H9 (cell line): ENCODE data around the gene RPL27A. TPM values are rescaled to one million over a fixed set of nuclear protein-coding genes. Genes with fewer than 3 reads are reported as not detected.

ENCODE experiments used
- DNase-seq: peaks from one replicate; pipeline ENCODE4 v3.0.0-alpha.2; 2017
- H2AFZ ChIP-seq: one replicate; pipeline ENCODE4 v1.6.1; 2013; ENCODE audit warnings: mild to moderate bottlenecking, low read length, control low read depth, moderate library complexity
- H2AK5ac ChIP-seq: 2 replicates; pipeline ENCODE4 v1.6.1; 2013; ENCODE audit warnings: low read length, control low read depth, mixed read lengths; ENCODE audit not compliant: insufficient read length
- H2BK120ac ChIP-seq: one replicate; pipeline ENCODE4 v1.6.1; 2013; ENCODE audit warnings: low read depth, mild to moderate bottlenecking, low read length, control low read depth, inconsistent platforms; ENCODE audit not compliant: poor library complexity, severe bottlenecking
- H2BK12ac ChIP-seq: 2 replicates; pipeline ENCODE4 v1.6.1; 2013; ENCODE audit warnings: low read length, control low read depth, mixed read lengths, low read depth; ENCODE audit not compliant: insufficient read length
- H2BK15ac ChIP-seq: 2 replicates; pipeline ENCODE4 v1.6.1; 2013; ENCODE audit warnings: low read depth, low read length, control low read depth
- H2BK20ac ChIP-seq: one replicate; pipeline ENCODE4 v1.6.1; 2013; ENCODE audit warnings: low read depth, mild to moderate bottlenecking, low read length, control low read depth, inconsistent platforms; ENCODE audit not compliant: poor library complexity, severe bottlenecking
- H2BK5ac ChIP-seq: 2 replicates; pipeline ENCODE4 v1.6.1; 2013; ENCODE audit warnings: low read length, control low read depth, mixed read lengths; ENCODE audit not compliant: insufficient read length
- H3K14ac ChIP-seq: 2 replicates; pipeline ENCODE4 v1.6.1; 2013; ENCODE audit warnings: low read length, control low read depth; ENCODE audit not compliant: insufficient read depth
- H3K18ac ChIP-seq: 2 replicates; pipeline ENCODE4 v1.6.1; 2013; ENCODE audit warnings: low read depth, mild to moderate bottlenecking, mixed read lengths, low read length, control low read depth; ENCODE audit not compliant: insufficient read length
- H3K23ac ChIP-seq: 2 replicates; pipeline ENCODE4 v1.6.1; 2013; ENCODE audit warnings: low read length, control low read depth, mixed read lengths, low read depth; ENCODE audit not compliant: insufficient read length
- H3K23me2 ChIP-seq: 2 replicates; pipeline ENCODE4 v1.6.1; 2013; ENCODE audit warnings: low read depth, mild to moderate bottlenecking, mixed read lengths, low read length, control low read depth; ENCODE audit not compliant: insufficient read length, poor library complexity, severe bottlenecking
- H3K27ac ChIP-seq: 2 replicates; pipeline ENCODE4 v1.5.1; 2013; ENCODE audit warnings: low read length, control low read depth, mixed read lengths, low read depth; ENCODE audit not compliant: insufficient read length
- H3K27me3 ChIP-seq: 2 replicates; pipeline ENCODE4 v1.6.1; 2013; ENCODE audit warnings: low read length, control low read depth, inconsistent platforms; ENCODE audit not compliant: insufficient read depth
- H3K4ac ChIP-seq: 2 replicates; pipeline ENCODE4 v1.6.1; 2013; ENCODE audit warnings: low read depth, mild to moderate bottlenecking, control low read depth, inconsistent platforms, low read length, moderate library complexity
- H3K4me1 ChIP-seq: 2 replicates; pipeline ENCODE4 v1.6.1; 2013; ENCODE audit warnings: low read length, control low read depth, inconsistent platforms; ENCODE audit not compliant: insufficient read depth
- H3K4me2 ChIP-seq: 2 replicates; pipeline ENCODE4 v1.6.1; 2013; ENCODE audit warnings: low read length, control low read depth, mixed read lengths; ENCODE audit not compliant: insufficient read length, insufficient read depth
- H3K56ac ChIP-seq: 2 replicates; pipeline ENCODE4 v1.6.1; 2013; ENCODE audit warnings: low read depth, mild to moderate bottlenecking, mixed read lengths, low read length, control low read depth; ENCODE audit not compliant: insufficient read length
- H3K79me1 ChIP-seq: 2 replicates; pipeline ENCODE4 v1.6.1; 2013; ENCODE audit warnings: low read depth, mild to moderate bottlenecking, moderate library complexity, low read length, control low read depth, inconsistent platforms; ENCODE audit not compliant: insufficient read depth, poor library complexity, severe bottlenecking
- H3K79me2 ChIP-seq: 2 replicates; pipeline ENCODE4 v1.6.1; 2013; ENCODE audit warnings: low read length, control low read depth, inconsistent platforms; ENCODE audit not compliant: insufficient read depth
- H3K9ac ChIP-seq: 2 replicates; pipeline ENCODE4 v1.6.1; 2013; ENCODE audit warnings: low read length, control low read depth, mixed read lengths; ENCODE audit not compliant: insufficient read length; ENCODE audit errors: extremely low read depth
- H3K9me3 ChIP-seq: one replicate; pipeline ENCODE4 v1.6.1; 2013; ENCODE audit warnings: low read depth, low read length, inconsistent platforms; ENCODE audit not compliant: control insufficient read depth
- H3T11ph ChIP-seq: one replicate; pipeline ENCODE4 v1.6.1; 2013; ENCODE audit warnings: mild to moderate bottlenecking, low read length, control low read depth, inconsistent platforms
- H4K20me1 ChIP-seq: one replicate; pipeline ENCODE4 v1.6.1; 2013; ENCODE audit not compliant: control insufficient read depth, insufficient read length, insufficient read depth
- H4K5ac ChIP-seq: 2 replicates; pipeline ENCODE4 v1.6.1; 2013; ENCODE audit warnings: low read depth, mild to moderate bottlenecking, mixed read lengths, low read length, control low read depth; ENCODE audit not compliant: insufficient read length
- H4K8ac ChIP-seq: replicated peaks from 2 replicates; pipeline ENCODE4 v1.6.1; 2013; ENCODE audit warnings: low read length, control low read depth, mixed read lengths, low read depth; ENCODE audit not compliant: insufficient read length
- H4K91ac ChIP-seq: 2 replicates; pipeline ENCODE4 v1.6.1; 2013; ENCODE audit warnings: low read depth, mild to moderate bottlenecking, moderate library complexity, mixed read lengths, low read length, control low read depth; ENCODE audit not compliant: insufficient read length
- H3K27ac Mint-ChIP-seq, 3 experiments: 2 replicates in 2 of 3; 3 replicates in 1 of 3; pipeline ENCODE4 v1.8.0; 2020 to 2021; ENCODE audit warnings: mixed read lengths in 3 of 3, mild to moderate bottlenecking in 1 of 3, moderate library complexity in 1 of 3
- H3K27me3 Mint-ChIP-seq: 2 replicates; pipeline ENCODE4 v1.8.0; 2021; ENCODE audit warnings: low read depth, mild to moderate bottlenecking, moderate library complexity, mixed read lengths
- H3K36me3 Mint-ChIP-seq, 3 experiments: 2 replicates in 2 of 3; 3 replicates in 1 of 3; pipeline ENCODE4 v1.8.0; 2020 to 2021; ENCODE audit warnings: low read depth in 3 of 3, mixed read lengths in 3 of 3; ENCODE audit not compliant: insufficient read depth in 1 of 3
- H3K4me1 Mint-ChIP-seq, 2 experiments: 2 replicates each; pipeline ENCODE4 v1.8.0; 2020; ENCODE audit warnings: mixed read lengths in 2 of 2
- H3K4me3 Mint-ChIP-seq, 2 experiments: 2 replicates in 1 of 2; 3 replicates in 1 of 2; pipeline ENCODE4 v1.8.0; 2020 to 2021; ENCODE audit warnings: mild to moderate bottlenecking in 2 of 2, mixed read lengths in 2 of 2, moderate library complexity in 1 of 2
- H3K9me3 Mint-ChIP-seq, 2 experiments: 2 replicates in 1 of 2; 3 replicates in 1 of 2; pipeline ENCODE4 v1.8.0; 2020; ENCODE audit warnings: mild to moderate bottlenecking in 2 of 2, mixed read lengths in 2 of 2, moderate library complexity in 1 of 2
- CTCF ChIP-seq: fragments of 200-600 bp; sonication (generic); conservative IDR thresholded peaks from 3 replicates; pipeline ENCODE4 v1.8.0; 2021; ENCODE audit warnings: antibody characterized with exemption, mild to moderate bottlenecking
- WGBS: extraction: QIAGEN DNeasy Blood & Tissue Kit; methylation state at CpG from one replicate; pipeline ENCODE4 v1.1.7; 2013; ENCODE audit warnings: missing lambda C conversion rate, low lambda C conversion rate, mixed read lengths; ENCODE audit not compliant: insufficient read length; ENCODE audit errors: extremely low coverage; 5-methylcytosine and 5-hydroxymethylcytosine counted together
- total RNA-seq: library from RNA; stranded (reverse); gene quantifications from 2 replicates; pipeline ENCODE4 v1.2.1, GENCODE V29; 2021

The RPL27A gene
- total RNA-seq, 1 experiment from 2014 or later: 1,152 TPM

DNA sequence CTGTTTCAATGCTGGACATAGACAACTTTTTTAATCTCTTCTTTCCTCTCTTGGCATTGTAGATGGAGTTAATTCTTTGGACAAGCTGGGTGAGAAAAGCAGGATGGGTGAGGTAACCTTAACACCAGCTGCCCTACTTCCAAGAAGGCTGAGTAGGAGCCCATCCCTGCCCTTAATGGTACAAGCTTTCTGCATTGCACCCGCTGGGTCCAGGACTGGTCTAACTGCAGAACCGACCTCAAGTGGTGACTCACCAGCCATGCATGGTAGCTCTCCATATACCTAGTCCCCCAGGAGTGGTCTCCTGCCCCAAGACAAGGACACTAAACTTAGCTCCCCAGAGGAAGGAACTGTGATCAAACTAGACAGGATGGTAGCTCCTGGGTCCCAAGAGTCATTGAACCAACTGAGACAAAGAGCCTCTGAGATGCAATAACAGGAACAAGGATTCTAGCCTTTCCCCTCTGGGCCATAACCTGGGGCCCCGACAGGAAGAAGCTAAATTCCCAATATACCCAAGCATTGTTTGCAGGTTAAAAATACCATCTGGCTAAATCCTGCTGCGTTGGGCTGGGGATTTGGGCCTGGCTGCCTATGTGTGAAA lies 32.1 kb downstream of the RPL27A start:
- H3K27ac ChIP-seq: no peak overlapping the region
- no peaks in the 10 kb centered on the region for H3K9me3 ChIP-seq
- no peaks in the 10 kb centered on the region for H3K79me2 ChIP-seq
- H2BK120ac ChIP-seq: no peak overlapping the region
- H2BK5ac ChIP-seq: no peak overlapping the region
- no peak overlapping the region for H4K5ac ChIP-seq
- H3K4me2 ChIP-seq: no peak overlapping the region
- Mint-ChIP-seq H3K27me3 (no peaks in the 10 kb centered on the region; the same call in 1 of the 2 replicates), H3K4me3 (no peak overlapping the region), H3K9me3 (no peaks in the 10 kb centered on the region; a peak in 1 of 5 replicates), H3K36me3 (peaks cover 0 to 14% (median 10%) of the 10 kb centered on the region in 3 experiments; a peak in 6 of 7 replicates), H3K4me1 (peaks cover 26% of the 10 kb centered on the region in 2 experiments), H3K27ac (peak overlapping the region in 1 of 3 experiments; percentile 83; a peak in 4 of 7 replicates)
- no peak overlapping the region for H4K8ac ChIP-seq
- H2BK12ac ChIP-seq: no peak overlapping the region
- no peak overlapping the region for H3K56ac ChIP-seq
- no peak overlapping the region for H3T11ph ChIP-seq
- WGBS: no CpG with 5 or more reads among the region's 4 CpGs
- H4K20me1 ChIP-seq: no peaks in the 10 kb centered on the region
- H3K4ac ChIP-seq: no peak overlapping the region
- no peak overlapping the region for H3K9ac ChIP-seq
- no peak overlapping the region for H4K91ac ChIP-seq
- DNase-seq: no peak
- H2BK15ac ChIP-seq: no peak overlapping the region
- H3K23ac ChIP-seq: no peak overlapping the region
- TF ChIP-seq CTCF: no peak
- no peak overlapping the region for H3K18ac ChIP-seq
- no peak overlapping the region for H3K14ac ChIP-seq
- H3K79me1 ChIP-seq: no peaks in the 10 kb centered on the region
- H3K27me3 ChIP-seq: no peaks in the 10 kb centered on the region
- H2AK5ac ChIP-seq: no peak overlapping the region
- no peak overlapping the region for H2BK20ac ChIP-seq
- H3K4me1 ChIP-seq: no peaks in the 10 kb centered on the region
- no peaks in the 10 kb centered on the region for H3K23me2 ChIP-seq
- no peak overlapping the region for H2AFZ ChIP-seq
